ENCODE measurements around the gene UBALD2. TPM values are rescaled to one million over a fixed set of nuclear protein-coding genes. Genes with fewer than 3 reads are reported as not detected.

Gene UBALD2
- total RNA-seq, 1 experiment from 2014 or later, result 30.3 TPM

- ATAC-seq, result no peak
- no peaks in the 10 kb centered on the region for H3K36me3 Mint-ChIP-seq
- no peak for TF ChIP-seq ZNF512 (CRISPR knock-in tag; IDR thresholded peaks at IDR 0.05; ENCODE audit: borderline replicate concordance)
- peak; percentile 91 for TF ChIP-seq GABPB1 (CRISPR knock-in tag; IDR thresholded peaks at IDR 0.05)
- no peak for TF ChIP-seq NR2C2 (CRISPR knock-in tag; IDR thresholded peaks at IDR 0.05)
- no peak for TF ChIP-seq PREB (CRISPR knock-in tag; IDR thresholded peaks at IDR 0.05; ENCODE audit: borderline replicate concordance)
- no peak for TF ChIP-seq ZNF532 (CRISPR knock-in tag; IDR thresholded peaks at IDR 0.05; ENCODE audit: borderline replicate concordance)
- ChIA-PET CTCF (interaction anchor here (0.6 to 4.0 kb wide), 3 partner anchors 16 to 123 kb away, joined by 3 to 19 read pairs (median 3); no protein-coding TSS in a partner anchor), POLR2A (interaction anchor here (0.8 kb wide), 1 partner anchor 127 kb away, joined by 4 read pairs; no protein-coding TSS in a partner anchor)
- no peaks in the 10 kb centered on the region for H3K9me3 Mint-ChIP-seq
- H3K4me1 Mint-ChIP-seq, result peaks cover 3% of the 10 kb centered on the region
- H3K27me3 Mint-ChIP-seq (ENCODE audit: low read depth), result peaks cover 9% of the 10 kb centered on the region
- no peak overlapping the region for H3K4me3 Mint-ChIP-seq
- no peak for DNase-seq (ENCODE audit: low spot score)
- H3K27ac Mint-ChIP-seq, result no peak overlapping the region
These were observed 16.9 kb upstream of the UBALD2 start for GRCh38 chr17:76248013-76248782.

- Mint-ChIP-seq H3K27me3 (ENCODE audit: low read depth) (no peaks in the 10 kb centered on the region), H3K4me3 (no peak overlapping the region), H3K4me1 (peaks cover 3% of the 10 kb centered on the region), H3K27ac (no peak overlapping the region), H3K9me3 (no peaks in the 10 kb centered on the region), H3K36me3 (no peaks in the 10 kb centered on the region)
- DNase-seq (ENCODE audit: low spot score), result no peak
- ChIA-PET CTCF (interaction anchor here (1.0 kb wide), 1 partner anchor 30 kb away, joined by 3 read pairs; no protein-coding TSS in a partner anchor), POLR2A (no interaction called here)
- no peak for ATAC-seq
- TF ChIP-seq PRDM15 (CRISPR knock-in tag; IDR thresholded peaks at IDR 0.05) (no peak), FOXK1 (CRISPR knock-in tag; IDR thresholded peaks at IDR 0.05) (no peak), ZNF512 (CRISPR knock-in tag; IDR thresholded peaks at IDR 0.05; ENCODE audit: borderline replicate concordance) (no peak), MXD4 (CRISPR knock-in tag; IDR thresholded peaks at IDR 0.05; ENCODE audit: borderline replicate concordance) (no peak), IRF2 (CRISPR knock-in tag; IDR thresholded peaks at IDR 0.05; ENCODE audit: borderline replicate concordance, low read depth) (no peak), CTCF (IDR thresholded peaks at IDR 0.05) (no peak), FOXJ3 (CRISPR knock-in tag; IDR thresholded peaks at IDR 0.05; ENCODE audit: borderline replicate concordance) (no peak), ATF6 (CRISPR knock-in tag; IDR thresholded peaks at IDR 0.05) (no peak), IRF1 (CRISPR knock-in tag; IDR thresholded peaks at IDR 0.05) (no peak), ZNF423 (CRISPR knock-in tag; IDR thresholded peaks at IDR 0.05) (no peak), EMX1 (CRISPR knock-in tag; IDR thresholded peaks at IDR 0.05) (no peak)
These were observed 15.0 kb upstream of the UBALD2 start for GRCh38 chr17:76250141-76250540.
